Chondrocyte (in vitro differentiated cells): ENCODE data around the gene FAM53C. TPM values are rescaled to one million over a fixed set of nuclear protein-coding genes. Genes with fewer than 3 reads are reported as not detected.

Source experiments
- DNase-seq: peaks from one replicate; pipeline ENCODE4 v3.0.0; 2021; ENCODE audit warnings: mixed read lengths, low spot score
- H3K27ac Mint-ChIP-seq: one replicate; pipeline ENCODE4 v1.8.0; 2021; ENCODE audit warnings: mild to moderate bottlenecking, moderate library complexity, mixed read lengths; ENCODE audit not compliant: unreplicated experiment
- H3K27me3 Mint-ChIP-seq: 2 replicates; pipeline ENCODE4 v1.8.0; 2021; ENCODE audit warnings: low read depth, mixed read lengths
- H3K36me3 Mint-ChIP-seq: 2 replicates; pipeline ENCODE4 v1.8.0; 2021; ENCODE audit warnings: low read depth, mixed read lengths
- H3K4me1 Mint-ChIP-seq: 2 replicates; pipeline ENCODE4 v1.8.0; 2021; ENCODE audit warnings: low read depth, mild to moderate bottlenecking, mixed read lengths
- H3K4me3 Mint-ChIP-seq: one replicate; pipeline ENCODE4 v1.8.0; 2021; ENCODE audit warnings: mild to moderate bottlenecking, moderate library complexity, mixed read lengths; ENCODE audit not compliant: unreplicated experiment
- H3K9me3 Mint-ChIP-seq: 2 replicates; pipeline ENCODE4 v1.8.0; 2021; ENCODE audit warnings: low read depth, mixed read lengths
- CTCF ChIP-seq: fragments of 200-600 bp; sonication (generic); IDR thresholded peaks from 2 replicates; pipeline ENCODE4 v1.5.0; 2021; ENCODE audit warnings: antibody characterized with exemption, mild to moderate bottlenecking, moderate library complexity
- total RNA-seq: library from RNA; stranded (reverse); gene quantifications from 3 replicates; pipeline ENCODE4 v1.2.1, GENCODE V29; 2021

FAM53C gene
- total RNA-seq, 1 donor from 2014 or later, result 34.3 TPM

DNA sequence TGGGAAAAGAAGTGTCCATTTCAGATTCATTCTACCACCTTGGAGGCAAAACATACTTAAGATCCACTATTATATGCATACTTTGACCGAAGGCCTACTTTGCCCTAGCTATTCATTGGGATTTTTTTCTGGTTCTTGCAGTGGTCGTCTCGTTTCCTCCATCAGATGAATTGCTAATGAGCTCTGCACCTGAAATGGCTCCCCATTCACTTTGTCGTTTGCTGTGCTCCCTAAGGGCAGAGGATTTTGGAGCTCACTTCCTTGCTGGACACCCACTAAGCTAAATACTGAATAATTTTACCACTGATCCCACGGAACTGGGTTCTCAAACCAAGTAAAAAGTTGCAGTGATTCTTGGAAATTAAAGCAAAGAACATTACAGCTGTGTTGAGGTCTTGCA, 16.3 kb downstream of the FAM53C start:
- H3K27ac Mint-ChIP-seq, result peak overlapping the region; percentile 98
- no peak for TF ChIP-seq CTCF
- H3K4me1 Mint-ChIP-seq, result peaks cover 54% of the 10 kb centered on the region
- peak overlapping the region; percentile 94 for H3K4me3 Mint-ChIP-seq
- no peaks in the 10 kb centered on the region for H3K36me3 Mint-ChIP-seq
- peaks cover 4% of the 10 kb centered on the region for H3K9me3 Mint-ChIP-seq
- DNase-seq, result no peak
- H3K27me3 Mint-ChIP-seq, result no peaks in the 10 kb centered on the region

DNA sequence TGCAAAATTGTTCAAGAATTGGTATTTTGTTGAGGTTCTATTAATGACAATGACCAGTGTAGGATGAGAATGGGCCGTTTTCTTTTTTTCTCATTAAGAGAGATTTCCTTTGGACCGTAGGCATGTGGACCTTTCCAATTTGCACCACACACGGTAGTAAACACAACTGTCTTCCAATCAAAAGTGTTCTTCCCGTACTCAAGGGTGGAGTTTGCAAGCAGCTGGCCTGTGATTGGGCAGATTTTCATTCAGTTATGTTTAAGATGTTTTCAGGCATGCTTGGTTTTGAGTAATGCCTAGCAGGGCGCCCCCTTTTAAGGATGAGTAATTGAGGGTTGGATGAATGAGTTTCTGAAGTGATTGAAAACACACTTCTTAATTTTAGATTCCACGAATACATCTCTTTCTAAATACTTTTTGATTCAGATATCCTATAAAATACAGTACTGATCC, 16.9 kb downstream of the FAM53C start:
- TF ChIP-seq CTCF, result peak; percentile 35
- DNase-seq, result no peak
- peak overlapping the region; percentile 98 for H3K27ac Mint-ChIP-seq
- H3K4me3 Mint-ChIP-seq, result peak overlapping the region; percentile 94
- H3K9me3 Mint-ChIP-seq, result peaks cover 4% of the 10 kb centered on the region
- H3K4me1 Mint-ChIP-seq, result peaks cover 54% of the 10 kb centered on the region
- no peaks in the 10 kb centered on the region for H3K27me3 Mint-ChIP-seq
- H3K36me3 Mint-ChIP-seq, result no peaks in the 10 kb centered on the region

DNA sequence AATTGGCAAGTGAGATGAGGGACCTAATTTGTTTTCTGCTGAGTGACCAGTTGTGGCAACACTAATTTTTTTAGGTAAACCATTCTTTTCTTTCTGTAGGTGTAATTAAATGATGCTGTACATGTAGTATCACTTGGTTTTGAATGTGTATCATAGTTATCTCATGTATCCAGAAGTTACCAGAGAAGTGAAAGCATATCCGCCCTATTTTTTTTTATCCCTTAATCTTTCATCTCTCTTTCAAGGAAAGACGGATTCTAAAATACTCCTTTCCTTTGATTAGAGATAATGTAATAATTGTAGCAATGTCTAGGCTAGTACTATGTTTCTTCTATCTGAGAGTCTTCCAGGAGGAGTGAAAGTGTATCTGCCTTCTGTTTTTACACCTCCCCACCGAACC, 21.6 kb downstream of the FAM53C start:
- Mint-ChIP-seq H3K9me3 (no peaks in the 10 kb centered on the region), H3K4me3 (no peak overlapping the region), H3K36me3 (no peaks in the 10 kb centered on the region), H3K4me1 (peaks cover 27% of the 10 kb centered on the region), H3K27ac (no peak overlapping the region), H3K27me3 (no peaks in the 10 kb centered on the region)
- no peak for DNase-seq
- TF ChIP-seq CTCF, result no peak

DNA sequence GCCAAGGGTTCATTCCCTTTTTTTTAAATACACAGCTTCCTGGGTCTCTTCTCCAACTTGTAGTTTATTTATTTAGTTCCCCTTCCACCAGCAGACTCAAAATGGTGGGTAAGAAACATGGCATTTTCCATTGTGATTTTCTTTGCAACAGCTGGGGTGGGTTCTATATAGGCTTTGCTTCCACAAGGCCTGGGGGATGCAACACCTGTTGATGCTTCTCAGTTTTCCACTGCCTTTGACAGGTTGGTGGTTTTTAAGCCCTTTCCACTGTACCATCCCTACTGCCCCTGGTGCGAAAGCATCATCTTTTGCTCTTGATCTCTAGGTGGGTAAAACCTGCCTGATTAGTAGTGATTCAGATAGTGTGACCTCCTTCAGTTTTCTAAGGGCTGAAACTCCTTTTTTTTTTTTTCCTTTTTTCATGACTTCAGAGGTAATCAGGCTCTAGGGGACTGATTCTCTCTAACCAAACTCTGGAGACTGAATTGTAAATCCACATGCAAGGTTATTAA, 22.9 kb downstream of the FAM53C start:
- Mint-ChIP-seq H3K36me3 (no peaks in the 10 kb centered on the region), H3K27ac (no peak overlapping the region), H3K9me3 (no peaks in the 10 kb centered on the region), H3K27me3 (no peaks in the 10 kb centered on the region), H3K4me1 (peaks cover 13% of the 10 kb centered on the region), H3K4me3 (no peak overlapping the region)
- no peak for TF ChIP-seq CTCF
- no peak for DNase-seq

- H3K4me3 Mint-ChIP-seq, result no peak overlapping the region
- TF ChIP-seq CTCF, result no peak
- peaks cover 31% of the 10 kb centered on the region for H3K4me1 Mint-ChIP-seq
- no peaks in the 10 kb centered on the region for H3K36me3 Mint-ChIP-seq
- no peaks in the 10 kb centered on the region for H3K9me3 Mint-ChIP-seq
- H3K27ac Mint-ChIP-seq, result no peak overlapping the region
- no peak for DNase-seq
- no peaks in the 10 kb centered on the region for H3K27me3 Mint-ChIP-seq
Measured at GRCh38 chr5:138364576-138364975, 26.5 kb downstream of the FAM53C start.
